ENCODE data around the gene FUT4.
A peak's percentile ranks its signal among the peaks of the same experiment; 100 is the strongest.
"Not testable (repeated sequence)": the region's sequence is repeated elsewhere in the genome, so short reads cannot be mapped to it uniquely, and the experiment has no call there.

Gene FUT4

GRCh38 chr11:94533696-94534630 lies 9.8 kb upstream of the FUT4 start:
- DNase-seq, result no peak

- no peak for DNase-seq
Observed at GRCh38 chr11:94536386-94536785, 7.3 kb upstream of the FUT4 start.

GRCh38 chr11:94537031-94537600 lies 6.6 kb upstream of the FUT4 start:
- DNase-seq, result no peak

- no peak for DNase-seq
Observed at GRCh38 chr11:94539420-94539819, 4.3 kb upstream of the FUT4 start.

DNA sequence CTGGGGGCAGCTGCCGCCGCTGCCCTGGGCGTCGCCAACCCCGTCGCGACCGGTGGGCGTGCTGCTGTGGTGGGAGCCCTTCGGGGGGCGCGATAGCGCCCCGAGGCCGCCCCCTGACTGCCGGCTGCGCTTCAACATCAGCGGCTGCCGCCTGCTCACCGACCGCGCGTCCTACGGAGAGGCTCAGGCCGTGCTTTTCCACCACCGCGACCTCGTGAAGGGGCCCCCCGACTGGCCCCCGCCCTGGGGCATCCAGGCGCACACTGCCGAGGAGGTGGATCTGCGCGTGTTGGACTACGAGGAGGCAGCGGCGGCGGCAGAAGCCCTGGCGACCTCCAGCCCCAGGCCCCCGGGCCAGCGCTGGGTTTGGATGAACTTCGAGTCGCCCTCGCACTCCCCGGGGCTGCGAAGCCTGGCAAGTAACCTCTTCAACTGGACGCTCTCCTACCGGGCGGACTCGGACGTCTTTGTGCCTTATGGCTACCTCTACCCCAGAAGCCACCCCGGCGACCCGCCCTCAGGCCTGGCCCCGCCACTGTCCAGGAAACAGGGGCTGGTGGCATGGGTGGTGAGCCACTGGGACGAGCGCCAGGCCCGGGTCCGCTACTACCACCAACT lies 1.0 kb downstream of the FUT4 start:
- peak; percentile 29 for DNase-seq

DNA sequence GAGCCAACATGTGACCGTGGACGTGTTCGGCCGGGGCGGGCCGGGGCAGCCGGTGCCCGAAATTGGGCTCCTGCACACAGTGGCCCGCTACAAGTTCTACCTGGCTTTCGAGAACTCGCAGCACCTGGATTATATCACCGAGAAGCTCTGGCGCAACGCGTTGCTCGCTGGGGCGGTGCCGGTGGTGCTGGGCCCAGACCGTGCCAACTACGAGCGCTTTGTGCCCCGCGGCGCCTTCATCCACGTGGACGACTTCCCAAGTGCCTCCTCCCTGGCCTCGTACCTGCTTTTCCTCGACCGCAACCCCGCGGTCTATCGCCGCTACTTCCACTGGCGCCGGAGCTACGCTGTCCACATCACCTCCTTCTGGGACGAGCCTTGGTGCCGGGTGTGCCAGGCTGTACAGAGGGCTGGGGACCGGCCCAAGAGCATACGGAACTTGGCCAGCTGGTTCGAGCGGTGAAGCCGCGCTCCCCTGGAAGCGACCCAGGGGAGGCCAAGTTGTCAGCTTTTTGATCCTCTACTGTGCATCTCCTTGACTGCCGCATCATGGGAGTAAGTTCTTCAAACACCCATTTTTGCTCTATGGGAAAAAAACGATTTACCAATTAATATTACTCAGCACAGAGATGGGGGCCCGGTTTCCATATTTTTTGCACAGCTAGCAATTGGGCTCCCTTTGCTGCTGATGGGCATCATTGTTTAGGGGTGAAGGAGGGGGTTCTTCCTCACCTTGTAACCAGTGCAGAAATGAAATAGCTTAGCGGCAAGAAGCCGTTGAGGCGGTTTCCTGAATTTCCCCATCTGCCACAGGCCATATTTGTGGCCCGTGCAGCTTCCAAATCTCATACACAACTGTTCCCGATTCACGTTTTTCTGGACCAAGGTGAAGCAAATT lies 1.8 kb downstream of the FUT4 start:
- DNase-seq, result peak; percentile 28

GRCh38 chr11:94546162-94546470 lies 2.4 kb downstream of the FUT4 start:
- DNase-seq, result no peak

- DNase-seq, result no peak
Observed at GRCh38 chr11:94546886-94547285, 3.2 kb downstream of the FUT4 start.

DNA sequence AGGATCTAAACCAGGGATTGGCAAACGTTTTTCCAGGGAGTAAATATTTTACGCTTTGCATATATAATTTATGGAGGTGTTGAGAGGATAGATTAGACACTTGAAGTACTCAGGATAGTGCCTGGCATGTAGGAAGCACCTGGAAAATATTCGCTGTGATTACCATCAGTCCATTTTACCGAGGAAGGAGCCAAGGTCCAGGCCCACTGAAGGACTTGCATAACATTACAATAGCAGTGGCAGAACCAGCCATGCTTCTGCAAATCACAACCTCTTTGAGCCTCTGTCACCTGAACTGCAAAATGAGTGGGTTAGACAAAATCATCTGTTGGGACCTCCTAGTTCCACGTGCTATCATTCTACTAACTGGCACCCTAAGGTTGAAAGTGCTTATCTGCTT lies 5.4 kb downstream of the FUT4 start:
- no peak for DNase-seq

DNA sequence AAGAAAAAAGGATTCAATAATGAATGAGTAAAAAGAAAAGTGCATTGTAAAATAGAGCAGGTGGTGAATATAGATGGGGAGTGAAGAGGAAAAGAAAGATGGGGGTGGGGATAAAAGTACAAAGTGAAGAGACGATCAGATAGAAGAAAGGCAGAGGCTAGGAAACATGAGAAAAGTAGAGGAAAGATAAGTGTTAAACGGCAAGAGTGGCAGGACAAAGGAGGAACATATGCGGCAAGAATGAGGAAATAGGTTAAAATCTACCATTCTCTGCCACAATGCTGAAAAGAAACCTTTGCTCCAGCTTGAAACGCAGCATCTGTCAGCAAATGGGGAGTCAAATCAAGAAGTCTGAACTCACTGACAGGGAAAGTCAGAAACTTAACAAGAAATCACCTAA lies 6.8 kb downstream of the FUT4 start:
- DNase-seq, result no peak

- DNase-seq, result no peak
Observed at GRCh38 chr11:94553938-94554337, 10.2 kb downstream of the FUT4 start.

DNA sequence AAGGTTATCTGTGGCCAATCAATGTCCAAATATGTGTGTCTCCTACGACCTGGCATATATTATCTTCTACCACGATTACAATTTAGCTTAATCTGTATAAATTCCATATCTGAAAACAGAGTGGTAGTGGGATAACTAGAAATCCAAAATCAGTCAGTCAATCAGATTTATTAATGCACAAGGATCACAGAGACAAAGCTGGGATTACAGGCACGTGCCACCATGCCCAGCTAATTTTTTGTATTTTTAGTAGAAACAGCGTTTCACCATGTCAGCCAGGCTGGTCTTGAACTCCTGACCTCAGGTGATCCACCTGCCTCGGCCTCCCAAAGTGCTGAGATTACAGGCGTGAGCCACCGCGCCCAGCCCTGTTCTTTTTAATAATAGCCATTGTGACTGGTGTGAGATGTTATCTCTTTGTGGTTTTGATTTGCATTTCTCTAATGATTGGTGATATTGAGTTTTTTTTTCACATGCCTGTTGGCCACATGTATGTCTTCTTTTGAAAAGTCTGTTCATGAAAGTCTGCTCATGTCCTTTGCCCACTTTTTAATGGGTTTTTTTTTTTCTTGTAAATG lies 12.1 kb downstream of the FUT4 start:
- DNase-seq, result not testable (repeated sequence)

GRCh38 chr11:94557421-94557820 lies 13.7 kb downstream of the FUT4 start:
- DNase-seq, result no peak

DNA sequence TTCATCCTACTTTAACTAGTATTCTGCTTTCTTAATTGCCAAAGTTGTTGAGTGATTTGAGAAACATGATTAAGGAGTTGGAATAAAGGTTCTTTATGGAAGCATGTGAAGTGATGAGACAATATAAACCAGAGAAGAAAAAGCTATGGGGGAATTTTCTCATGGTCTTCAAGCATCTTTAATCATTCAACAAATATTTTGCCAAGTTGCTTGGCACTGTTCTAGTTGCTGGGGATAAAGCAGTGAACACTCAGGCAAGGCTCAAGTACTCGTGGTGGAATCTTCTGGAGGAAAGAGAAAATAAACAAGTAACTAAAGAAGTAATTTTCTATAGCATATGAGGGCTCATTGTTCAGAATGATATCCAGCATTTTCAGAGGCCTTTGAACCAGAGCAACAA lies 14.3 kb downstream of the FUT4 start:
- no peak for DNase-seq

- DNase-seq, result no peak
Observed at GRCh38 chr11:94558468-94558867, 14.7 kb downstream of the FUT4 start.

DNA sequence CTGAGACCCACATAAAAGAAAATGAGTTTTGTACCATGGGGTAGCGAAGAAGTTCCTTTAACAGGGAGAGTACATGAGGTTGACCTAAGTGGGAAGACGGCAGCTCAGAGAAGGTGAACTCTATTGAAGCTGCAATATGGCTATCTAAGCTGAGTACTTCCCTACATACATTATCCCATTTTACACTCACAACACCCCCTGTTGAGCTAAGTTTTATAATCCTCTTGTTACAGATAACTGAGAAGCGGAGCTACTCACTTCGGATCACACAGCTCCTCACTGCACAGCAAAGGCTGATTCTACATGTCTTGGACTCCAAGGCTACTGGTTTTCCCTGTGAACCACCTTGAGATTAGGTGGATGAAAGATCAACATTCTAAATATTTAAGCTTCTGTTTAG lies 15.2 kb downstream of the FUT4 start:
- DNase-seq, result no peak

GRCh38 chr11:94559361-94559760 lies 15.6 kb downstream of the FUT4 start:
- no peak for DNase-seq

- DNase-seq, result no peak
Observed at GRCh38 chr11:94560834-94561233, 17.1 kb downstream of the FUT4 start.

DNA sequence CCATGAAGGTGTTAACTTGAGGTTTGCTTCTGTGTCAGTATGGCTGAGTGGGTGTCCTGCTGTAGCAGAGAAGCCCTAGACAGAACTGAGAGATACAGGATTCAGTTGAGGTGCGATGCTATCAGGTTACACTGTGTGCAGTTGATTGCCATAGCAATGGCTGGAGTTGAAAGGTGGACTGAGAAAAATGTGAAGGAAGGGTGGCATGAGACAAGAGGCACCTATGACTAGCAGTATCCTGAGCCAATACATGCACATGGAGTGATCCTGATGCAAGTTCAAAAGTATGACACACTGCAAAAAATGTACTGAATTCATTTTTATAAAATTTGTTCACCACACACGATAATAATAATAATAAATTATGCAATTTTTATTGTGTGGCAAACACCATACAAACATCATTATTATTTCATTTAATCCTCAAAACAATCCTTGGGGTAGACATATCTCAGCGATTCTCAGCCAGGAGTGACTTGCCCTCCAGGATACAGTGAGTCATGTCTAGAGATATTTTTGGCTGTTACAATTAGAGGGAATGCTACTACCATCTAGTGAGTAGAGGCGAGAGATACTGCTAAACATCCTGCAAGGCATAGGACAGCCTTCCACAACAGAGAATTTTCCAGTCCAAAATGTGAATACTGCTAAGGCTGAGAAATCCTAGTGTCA lies 19.6 kb downstream of the FUT4 start:
- no peak for DNase-seq

DNA sequence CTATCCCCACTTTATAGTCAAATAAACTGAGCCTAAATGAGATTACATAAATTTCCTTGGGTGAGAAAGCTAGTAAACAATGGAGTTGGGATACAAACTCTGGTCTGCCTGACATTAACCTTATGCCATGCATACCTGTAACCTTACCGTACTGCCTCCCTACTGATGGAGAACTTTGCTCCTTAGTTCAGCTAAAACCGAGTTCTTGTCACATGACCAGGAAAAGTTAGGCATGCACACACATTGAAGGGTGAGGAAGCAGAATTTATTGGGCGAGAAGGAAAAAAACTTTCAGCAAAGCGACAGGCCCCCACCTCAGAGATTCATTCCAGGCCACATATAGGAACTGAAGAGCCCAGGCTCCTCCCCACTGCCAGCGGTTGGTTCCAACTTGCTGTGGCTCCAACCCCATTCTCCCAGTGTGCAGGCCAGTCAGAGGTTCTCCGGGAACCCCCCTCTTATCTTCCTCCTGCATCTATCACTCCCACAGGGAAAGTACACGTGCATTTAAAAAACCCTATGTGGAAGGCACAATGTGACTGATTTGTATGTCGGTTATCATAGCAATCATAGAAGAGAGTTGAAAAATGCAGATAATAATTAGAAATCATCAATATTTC lies 20.2 kb downstream of the FUT4 start:
- no peak for DNase-seq

DNA sequence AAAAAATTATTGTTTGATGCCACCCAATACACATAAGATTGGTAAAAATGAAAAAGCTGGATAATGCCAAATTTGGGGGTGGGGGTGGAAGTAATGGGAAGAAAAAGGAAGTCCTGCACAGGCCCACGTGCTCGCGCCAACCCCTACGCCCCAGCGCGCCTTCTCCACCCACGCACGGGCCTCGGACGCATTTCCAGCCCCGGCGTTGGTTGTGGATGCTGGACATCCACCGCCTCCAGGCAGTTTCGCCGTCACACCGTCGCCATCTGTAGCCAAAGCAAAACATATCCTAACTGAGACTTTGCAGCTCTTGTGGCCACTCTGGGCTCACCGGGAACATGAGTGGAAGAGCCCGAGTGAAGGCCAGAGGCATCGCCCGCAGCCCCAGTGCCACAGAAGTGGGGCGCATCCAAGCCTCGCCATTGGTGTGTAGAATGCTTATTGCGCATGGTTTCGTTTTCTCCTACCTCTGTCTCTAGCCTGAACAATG lies 23.5 kb downstream of the FUT4 start, which contains the start of gene PIWIL4:
Gene PIWIL4 (plus strand): TSS at position 188 of the 490 bp plus-strand sequence. CDS start 151 bp downstream, at position 339.
- no peak for DNase-seq
